ENCODE results near the gene RBM38. TPM values are rescaled to one million over a fixed set of nuclear protein-coding genes. Genes with fewer than 3 reads are reported as not detected.
A peak's percentile ranks its signal among the peaks of the same experiment; 100 is the strongest.

Gene RBM38
- total RNA-seq, 2 experiments from 2014 or later = 60.9 to 62.8 TPM

GRCh38 chr20:57436223-57436545 is 45.0 kb downstream of the RBM38 start:
- Mint-ChIP-seq H3K9me3 (no peaks in the 10 kb centered on the region), H3K36me3 (peaks cover 3% of the 10 kb centered on the region), H3K27ac (no peak overlapping the region), H3K4me1 (peaks cover 41% of the 10 kb centered on the region), H3K27me3 (no peaks in the 10 kb centered on the region), H3K4me3 (peak overlapping the region; percentile 22)
- no peak for DNase-seq
- ATAC-seq (ENCODE audit: low read depth) = no peak
- POLR2A ChIA-PET = interaction anchor here (5.9 kb wide), 1 partner anchor 44 kb away, joined by 78 read pairs; the partner anchor contains the start of gene RBM38

- Mint-ChIP-seq H3K27ac (no peak overlapping the region), H3K9me3 (no peaks in the 10 kb centered on the region), H3K4me1 (peaks cover 33% of the 10 kb centered on the region), H3K36me3 (peaks cover 3% of the 10 kb centered on the region), H3K4me3 (no peak overlapping the region), H3K27me3 (no peaks in the 10 kb centered on the region)
- ATAC-seq (ENCODE audit: low read depth) (no peak), DNase-seq (no peak)
- POLR2A ChIA-PET = interaction anchor here (0.6 kb wide), 1 partner anchor 1224 kb away, joined by 10 read pairs; no protein-coding TSS in a partner anchor
Observed at GRCh38 chr20:57437267-57437666, 46.1 kb downstream of the RBM38 start.

GRCh38 chr20:57437672-57438330 is 46.6 kb downstream of the RBM38 start:
- H3K4me3 Mint-ChIP-seq = no peak overlapping the region
- peaks cover 3% of the 10 kb centered on the region for H3K36me3 Mint-ChIP-seq
- no peaks in the 10 kb centered on the region for H3K9me3 Mint-ChIP-seq
- ATAC-seq (ENCODE audit: low read depth) (no peak), DNase-seq (no peak)
- H3K27ac Mint-ChIP-seq = no peak overlapping the region
- no peaks in the 10 kb centered on the region for H3K27me3 Mint-ChIP-seq
- peaks cover 28% of the 10 kb centered on the region for H3K4me1 Mint-ChIP-seq
- POLR2A ChIA-PET = interaction anchor here (0.6 kb wide), 1 partner anchor 1223 kb away, joined by 10 read pairs; no protein-coding TSS in a partner anchor

- no peaks in the 10 kb centered on the region for H3K27me3 Mint-ChIP-seq
- H3K36me3 Mint-ChIP-seq = peaks cover 3% of the 10 kb centered on the region
- peaks cover 20% of the 10 kb centered on the region for H3K4me1 Mint-ChIP-seq
- H3K27ac Mint-ChIP-seq = no peak overlapping the region
- POLR2A ChIA-PET = no interaction called here
- H3K4me3 Mint-ChIP-seq = no peak overlapping the region
- ATAC-seq (ENCODE audit: low read depth) (no peak), DNase-seq (no peak)
- no peaks in the 10 kb centered on the region for H3K9me3 Mint-ChIP-seq
Observed at GRCh38 chr20:57438552-57438951, 47.4 kb downstream of the RBM38 start.

GRCh38 chr20:57439432-57439831 is 48.2 kb downstream of the RBM38 start:
- peaks cover 13% of the 10 kb centered on the region for H3K4me1 Mint-ChIP-seq
- H3K36me3 Mint-ChIP-seq = peaks cover 1% of the 10 kb centered on the region
- H3K4me3 Mint-ChIP-seq = no peak overlapping the region
- H3K9me3 Mint-ChIP-seq = no peaks in the 10 kb centered on the region
- no peaks in the 10 kb centered on the region for H3K27me3 Mint-ChIP-seq
- no peak for DNase-seq
- POLR2A ChIA-PET = interaction anchor here (0.7 kb wide), 1 partner anchor 9 kb away, joined by 3 read pairs; no protein-coding TSS in a partner anchor
- H3K27ac Mint-ChIP-seq = no peak overlapping the region
- no peak for ATAC-seq (ENCODE audit: low read depth)

GRCh38 chr20:57439993-57440392 is 48.8 kb downstream of the RBM38 start:
- DNase-seq (no peak), ATAC-seq (ENCODE audit: low read depth) (no peak)
- Mint-ChIP-seq H3K9me3 (no peaks in the 10 kb centered on the region), H3K27ac (no peak overlapping the region), H3K27me3 (no peaks in the 10 kb centered on the region), H3K36me3 (no peaks in the 10 kb centered on the region), H3K4me3 (no peak overlapping the region), H3K4me1 (peaks cover 7% of the 10 kb centered on the region)
- POLR2A ChIA-PET = interaction anchor here (0.7 kb wide), 1 partner anchor 10 kb away, joined by 3 read pairs; no protein-coding TSS in a partner anchor

- POLR2A ChIA-PET = no interaction called here
- Mint-ChIP-seq H3K4me3 (no peak overlapping the region), H3K27me3 (peaks cover 4% of the 10 kb centered on the region), H3K36me3 (no peaks in the 10 kb centered on the region), H3K27ac (no peak overlapping the region), H3K9me3 (no peaks in the 10 kb centered on the region), H3K4me1 (peaks cover 1% of the 10 kb centered on the region)
- DNase-seq = no peak
- no peak for ATAC-seq (ENCODE audit: low read depth)
Observed at GRCh38 chr20:57440678-57441509, 49.7 kb downstream of the RBM38 start.

GRCh38 chr20:57441510-57442154 is 50.4 kb downstream of the RBM38 start:
- ATAC-seq (ENCODE audit: low read depth) (no peak), DNase-seq (no peak)
- H3K4me3 Mint-ChIP-seq = no peak overlapping the region
- peaks cover 1% of the 10 kb centered on the region for H3K4me1 Mint-ChIP-seq
- no peaks in the 10 kb centered on the region for H3K36me3 Mint-ChIP-seq
- no peak overlapping the region for H3K27ac Mint-ChIP-seq
- H3K27me3 Mint-ChIP-seq = peaks cover 11% of the 10 kb centered on the region
- H3K9me3 Mint-ChIP-seq = no peaks in the 10 kb centered on the region
- POLR2A ChIA-PET = no interaction called here

- DNase-seq (no peak), ATAC-seq (ENCODE audit: low read depth) (no peak)
- POLR2A ChIA-PET = no interaction called here
- Mint-ChIP-seq H3K4me1 (no peaks in the 10 kb centered on the region), H3K9me3 (no peaks in the 10 kb centered on the region), H3K27me3 (peaks cover 12% of the 10 kb centered on the region), H3K27ac (no peak overlapping the region), H3K4me3 (no peak overlapping the region), H3K36me3 (no peaks in the 10 kb centered on the region)
Observed at GRCh38 chr20:57442158-57442887, 51.1 kb downstream of the RBM38 start.

- H3K9me3 Mint-ChIP-seq = no peaks in the 10 kb centered on the region
- no peaks in the 10 kb centered on the region for H3K36me3 Mint-ChIP-seq
- no peaks in the 10 kb centered on the region for H3K4me1 Mint-ChIP-seq
- H3K27me3 Mint-ChIP-seq = peaks cover 15% of the 10 kb centered on the region
- ATAC-seq (ENCODE audit: low read depth) (no peak), DNase-seq (no peak)
- H3K4me3 Mint-ChIP-seq = no peak overlapping the region
- POLR2A ChIA-PET = no interaction called here
- no peak overlapping the region for H3K27ac Mint-ChIP-seq
Observed at GRCh38 chr20:57442888-57443239, 51.7 kb downstream of the RBM38 start.

GRCh38 chr20:57443349-57444265 is 52.4 kb downstream of the RBM38 start:
- DNase-seq (no peak), ATAC-seq (ENCODE audit: low read depth) (no peak)
- H3K27ac Mint-ChIP-seq = no peak overlapping the region
- POLR2A ChIA-PET = no interaction called here
- H3K36me3 Mint-ChIP-seq = no peaks in the 10 kb centered on the region
- no peaks in the 10 kb centered on the region for H3K4me1 Mint-ChIP-seq
- no peaks in the 10 kb centered on the region for H3K9me3 Mint-ChIP-seq
- peaks cover 16% of the 10 kb centered on the region for H3K27me3 Mint-ChIP-seq
- no peak overlapping the region for H3K4me3 Mint-ChIP-seq

GRCh38 chr20:57444394-57445048 is 53.3 kb downstream of the RBM38 start:
- Mint-ChIP-seq H3K27me3 (peaks cover 17% of the 10 kb centered on the region), H3K9me3 (no peaks in the 10 kb centered on the region), H3K4me1 (peaks cover under 1% of the 10 kb centered on the region), H3K27ac (no peak overlapping the region), H3K36me3 (no peaks in the 10 kb centered on the region), H3K4me3 (no peak overlapping the region)
- ATAC-seq (ENCODE audit: low read depth) (no peak), DNase-seq (no peak)
- POLR2A ChIA-PET = no interaction called here

Measured in activated naive CD8-positive, alpha-beta T cell treated with anti-CD3 and anti-CD28 coated beads, Interleukin-2, amount 10 ng/mL, durations not matched to agents 7 days and 5 days (primary cell).